ENCODE results near the gene LRRC4C. TPM values are rescaled to one million over a fixed set of nuclear protein-coding genes. Genes with fewer than 3 reads are reported as not detected.

LRRC4C gene
- total RNA-seq, 1 donor from 2014 or later, result 0.64 TPM

- no peak for DNase-seq
- Mint-ChIP-seq H3K4me3 (ENCODE audit: unreplicated experiment) (no peak overlapping the region), H3K27me3 (ENCODE audit: unreplicated experiment) (peaks cover 2% of the 10 kb centered on the region), H3K9me3 (ENCODE audit: unreplicated experiment) (no peaks in the 10 kb centered on the region), H3K4me1 (ENCODE audit: low read depth, unreplicated experiment) (no peaks in the 10 kb centered on the region), H3K36me3 (ENCODE audit: unreplicated experiment) (no peaks in the 10 kb centered on the region), H3K27ac (ENCODE audit: unreplicated experiment) (no peak overlapping the region)
- TF ChIP-seq, protein P1, sequence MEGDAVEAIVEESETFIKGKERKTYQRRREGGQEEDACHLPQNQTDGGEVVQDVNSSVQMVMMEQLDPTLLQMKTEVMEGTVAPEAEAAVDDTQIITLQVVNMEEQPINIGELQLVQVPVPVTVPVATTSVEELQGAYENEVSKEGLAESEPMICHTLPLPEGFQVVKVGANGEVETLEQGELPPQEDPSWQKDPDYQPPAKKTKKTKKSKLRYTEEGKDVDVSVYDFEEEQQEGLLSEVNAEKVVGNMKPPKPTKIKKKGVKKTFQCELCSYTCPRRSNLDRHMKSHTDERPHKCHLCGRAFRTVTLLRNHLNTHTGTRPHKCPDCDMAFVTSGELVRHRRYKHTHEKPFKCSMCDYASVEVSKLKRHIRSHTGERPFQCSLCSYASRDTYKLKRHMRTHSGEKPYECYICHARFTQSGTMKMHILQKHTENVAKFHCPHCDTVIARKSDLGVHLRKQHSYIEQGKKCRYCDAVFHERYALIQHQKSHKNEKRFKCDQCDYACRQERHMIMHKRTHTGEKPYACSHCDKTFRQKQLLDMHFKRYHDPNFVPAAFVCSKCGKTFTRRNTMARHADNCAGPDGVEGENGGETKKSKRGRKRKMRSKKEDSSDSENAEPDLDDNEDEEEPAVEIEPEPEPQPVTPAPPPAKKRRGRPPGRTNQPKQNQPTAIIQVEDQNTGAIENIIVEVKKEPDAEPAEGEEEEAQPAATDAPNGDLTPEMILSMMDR (IDR thresholded peaks at IDR 0.05; ENCODE audit: partially characterized antibody, unreplicated experiment), result no peak
Measured at GRCh38 chr11:40838181-40838683, 621.2 kb downstream of the LRRC4C start.

DNA sequence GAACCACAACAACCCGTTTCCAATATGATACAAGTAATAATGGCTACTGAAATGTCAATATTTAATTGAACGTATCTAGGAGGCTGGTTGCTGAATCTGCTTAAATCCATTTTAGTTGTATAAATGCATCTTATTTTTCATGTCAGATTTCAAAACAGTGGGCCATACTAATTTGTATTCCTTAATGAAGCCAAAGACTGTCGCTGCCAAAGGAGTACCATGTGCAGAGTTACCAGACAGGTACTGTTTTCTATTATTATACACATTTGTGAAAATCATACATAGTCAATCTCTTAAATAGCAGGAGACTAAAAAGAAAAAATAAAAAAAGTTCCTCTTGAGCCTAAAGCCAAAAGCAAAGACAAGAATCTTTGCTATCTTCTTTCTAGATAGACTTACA lies 632.3 kb downstream of the LRRC4C start:
- peaks cover 3% of the 10 kb centered on the region for H3K4me1 Mint-ChIP-seq (ENCODE audit: low read depth, unreplicated experiment)
- peaks cover 4% of the 10 kb centered on the region for H3K36me3 Mint-ChIP-seq (ENCODE audit: unreplicated experiment)
- no peaks in the 10 kb centered on the region for H3K9me3 Mint-ChIP-seq (ENCODE audit: unreplicated experiment)
- no peak overlapping the region for H3K27ac Mint-ChIP-seq (ENCODE audit: unreplicated experiment)
- no peaks in the 10 kb centered on the region for H3K27me3 Mint-ChIP-seq (ENCODE audit: unreplicated experiment)
- H3K4me3 Mint-ChIP-seq (ENCODE audit: unreplicated experiment), result no peak overlapping the region
- TF ChIP-seq, protein P1 (IDR thresholded peaks at IDR 0.05; ENCODE audit: partially characterized antibody, unreplicated experiment), result no peak
- DNase-seq, result no peak

DNA sequence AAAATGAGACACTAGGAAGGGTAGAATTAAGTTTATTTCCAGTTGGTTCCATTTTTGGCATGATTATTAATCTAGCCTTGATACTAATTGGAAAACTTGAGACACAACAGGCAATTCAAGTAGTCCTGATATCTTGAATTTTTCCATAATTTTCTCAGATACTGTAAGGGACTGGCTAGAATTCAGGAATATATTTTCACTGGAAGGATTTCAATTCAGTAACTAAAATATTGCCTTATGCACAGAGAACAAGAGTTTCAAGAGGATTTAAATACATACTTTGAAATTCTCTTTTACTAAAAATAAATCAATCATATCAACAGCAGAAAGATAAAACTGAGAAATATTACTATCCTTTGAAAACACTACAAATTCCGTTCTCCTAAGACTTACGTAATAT lies 632.9 kb downstream of the LRRC4C start:
- Mint-ChIP-seq H3K9me3 (ENCODE audit: unreplicated experiment) (no peaks in the 10 kb centered on the region), H3K27ac (ENCODE audit: unreplicated experiment) (no peak overlapping the region), H3K4me3 (ENCODE audit: unreplicated experiment) (no peak overlapping the region), H3K36me3 (ENCODE audit: unreplicated experiment) (peaks cover 3% of the 10 kb centered on the region), H3K27me3 (ENCODE audit: unreplicated experiment) (no peaks in the 10 kb centered on the region), H3K4me1 (ENCODE audit: low read depth, unreplicated experiment) (peaks cover 3% of the 10 kb centered on the region)
- TF ChIP-seq, protein P1 (IDR thresholded peaks at IDR 0.05; ENCODE audit: partially characterized antibody, unreplicated experiment), result no peak
- no peak for DNase-seq

- TF ChIP-seq, protein P1 (IDR thresholded peaks at IDR 0.05; ENCODE audit: partially characterized antibody, unreplicated experiment), result no peak
- Mint-ChIP-seq H3K27ac (ENCODE audit: unreplicated experiment) (no peak overlapping the region), H3K27me3 (ENCODE audit: unreplicated experiment) (no peaks in the 10 kb centered on the region), H3K36me3 (ENCODE audit: unreplicated experiment) (no peaks in the 10 kb centered on the region), H3K9me3 (ENCODE audit: unreplicated experiment) (no peaks in the 10 kb centered on the region), H3K4me1 (ENCODE audit: low read depth, unreplicated experiment) (peaks cover 3% of the 10 kb centered on the region), H3K4me3 (ENCODE audit: unreplicated experiment) (no peak overlapping the region)
- DNase-seq, result no peak
Measured at GRCh38 chr11:40825201-40825834, 634.1 kb downstream of the LRRC4C start.

DNA sequence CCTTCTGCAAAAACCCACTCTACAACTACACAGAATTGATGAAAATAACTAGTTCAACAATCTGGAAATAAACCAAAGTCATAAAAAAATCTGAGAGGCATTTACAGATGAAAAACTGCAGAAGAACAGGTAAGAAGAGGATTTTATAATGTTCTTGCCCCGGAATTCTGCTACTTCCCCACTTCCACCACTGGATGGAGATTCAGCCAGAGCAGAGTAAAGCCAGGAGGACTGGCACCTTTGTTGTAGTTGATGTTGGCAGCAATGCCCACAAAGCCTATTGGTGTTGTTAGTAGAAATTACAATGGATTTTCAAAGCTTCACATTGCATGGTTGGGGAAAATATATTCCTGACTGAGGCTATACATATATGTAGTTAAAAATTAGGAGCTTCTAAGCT lies 640.2 kb downstream of the LRRC4C start:
- Mint-ChIP-seq H3K36me3 (ENCODE audit: unreplicated experiment) (no peaks in the 10 kb centered on the region), H3K4me3 (ENCODE audit: unreplicated experiment) (no peak overlapping the region), H3K9me3 (ENCODE audit: unreplicated experiment) (no peaks in the 10 kb centered on the region), H3K27me3 (ENCODE audit: unreplicated experiment) (no peaks in the 10 kb centered on the region), H3K4me1 (ENCODE audit: low read depth, unreplicated experiment) (no peaks in the 10 kb centered on the region), H3K27ac (ENCODE audit: unreplicated experiment) (no peak overlapping the region)
- no peak for DNase-seq
- TF ChIP-seq, protein P1 (IDR thresholded peaks at IDR 0.05; ENCODE audit: partially characterized antibody, unreplicated experiment), result no peak
